C4-2B (cell line): ENCODE results near the gene SLC6A11.

Experiments
- H3K27ac ChIP-seq: fragments of 450-650 bp; 2 replicates; pipeline ENCODE4 v1.5.1; 2017
- ZFX ChIP-seq: fragments of 450-650 bp; IDR thresholded peaks from 2 replicates; pipeline ENCODE4 v1.6.1; 2017
- TF ChIP-seq, protein P1 (sequence below): fragments of 450-650 bp; conservative IDR thresholded peaks from 2 replicates; pipeline ENCODE4 v1.5.1; 2017; ENCODE audit warnings: mild to moderate bottlenecking

SLC6A11 gene

GRCh38 chr3:10814623-10815022 is 1.4 kb upstream of the SLC6A11 start:
- TF ChIP-seq ZFX, result no peak
- TF ChIP-seq, protein P1, sequence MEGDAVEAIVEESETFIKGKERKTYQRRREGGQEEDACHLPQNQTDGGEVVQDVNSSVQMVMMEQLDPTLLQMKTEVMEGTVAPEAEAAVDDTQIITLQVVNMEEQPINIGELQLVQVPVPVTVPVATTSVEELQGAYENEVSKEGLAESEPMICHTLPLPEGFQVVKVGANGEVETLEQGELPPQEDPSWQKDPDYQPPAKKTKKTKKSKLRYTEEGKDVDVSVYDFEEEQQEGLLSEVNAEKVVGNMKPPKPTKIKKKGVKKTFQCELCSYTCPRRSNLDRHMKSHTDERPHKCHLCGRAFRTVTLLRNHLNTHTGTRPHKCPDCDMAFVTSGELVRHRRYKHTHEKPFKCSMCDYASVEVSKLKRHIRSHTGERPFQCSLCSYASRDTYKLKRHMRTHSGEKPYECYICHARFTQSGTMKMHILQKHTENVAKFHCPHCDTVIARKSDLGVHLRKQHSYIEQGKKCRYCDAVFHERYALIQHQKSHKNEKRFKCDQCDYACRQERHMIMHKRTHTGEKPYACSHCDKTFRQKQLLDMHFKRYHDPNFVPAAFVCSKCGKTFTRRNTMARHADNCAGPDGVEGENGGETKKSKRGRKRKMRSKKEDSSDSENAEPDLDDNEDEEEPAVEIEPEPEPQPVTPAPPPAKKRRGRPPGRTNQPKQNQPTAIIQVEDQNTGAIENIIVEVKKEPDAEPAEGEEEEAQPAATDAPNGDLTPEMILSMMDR, result no peak
- no peak overlapping the region for H3K27ac ChIP-seq

DNA sequence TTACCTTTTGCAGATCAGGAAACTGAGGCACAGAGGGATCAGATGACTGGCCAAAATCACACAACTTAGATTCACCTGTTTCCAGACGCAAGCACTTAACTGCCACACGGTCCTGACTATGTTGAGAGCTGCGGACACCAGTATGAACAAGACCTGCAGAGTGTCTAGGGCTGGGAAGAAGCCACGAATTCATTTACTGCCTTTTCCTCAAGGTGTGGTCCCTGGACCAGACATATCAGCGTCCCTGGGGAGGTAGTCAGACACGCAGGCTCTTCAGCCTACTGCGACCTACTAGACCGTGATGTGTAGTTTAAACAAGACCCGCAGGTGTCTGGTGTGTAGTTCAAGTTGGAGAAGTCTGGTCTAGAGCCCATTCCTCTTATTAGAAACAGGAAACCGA is 541 bp upstream of the SLC6A11 start:
- peak overlapping the region; percentile 86 for H3K27ac ChIP-seq
- TF ChIP-seq, protein P1, result no peak
- no peak for TF ChIP-seq ZFX

DNA sequence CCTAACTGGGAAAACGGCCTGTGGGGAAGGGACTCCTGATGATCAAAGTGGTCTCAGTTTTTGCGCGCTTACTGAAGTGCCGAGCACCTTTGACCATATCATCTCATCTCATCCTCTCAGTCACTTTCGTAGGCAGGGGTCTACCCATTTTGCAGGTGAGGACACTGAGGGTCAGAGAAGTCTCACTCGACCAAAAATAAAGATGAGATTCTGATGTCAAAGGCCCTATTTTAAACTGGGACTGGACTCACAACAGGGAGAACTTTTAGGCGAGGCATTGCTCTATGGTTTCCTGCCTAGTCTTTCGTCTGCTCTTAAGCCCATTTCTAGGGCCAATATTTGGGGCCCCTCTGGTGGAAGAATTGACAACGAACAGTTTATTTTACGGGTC is 830 bp downstream of the SLC6A11 start:
- peak overlapping the region; percentile 86 for H3K27ac ChIP-seq
- TF ChIP-seq, protein P1, result no peak
- TF ChIP-seq ZFX, result no peak

- no peak overlapping the region for H3K27ac ChIP-seq
- no peak for TF ChIP-seq ZFX
- TF ChIP-seq, protein P1, result no peak
Measured at GRCh38 chr3:10817506-10817905, 1.5 kb downstream of the SLC6A11 start.

GRCh38 chr3:10822055-10822454 is 6.0 kb downstream of the SLC6A11 start:
- TF ChIP-seq ZFX, result no peak
- TF ChIP-seq, protein P1, result no peak
- no peak overlapping the region for H3K27ac ChIP-seq

DNA sequence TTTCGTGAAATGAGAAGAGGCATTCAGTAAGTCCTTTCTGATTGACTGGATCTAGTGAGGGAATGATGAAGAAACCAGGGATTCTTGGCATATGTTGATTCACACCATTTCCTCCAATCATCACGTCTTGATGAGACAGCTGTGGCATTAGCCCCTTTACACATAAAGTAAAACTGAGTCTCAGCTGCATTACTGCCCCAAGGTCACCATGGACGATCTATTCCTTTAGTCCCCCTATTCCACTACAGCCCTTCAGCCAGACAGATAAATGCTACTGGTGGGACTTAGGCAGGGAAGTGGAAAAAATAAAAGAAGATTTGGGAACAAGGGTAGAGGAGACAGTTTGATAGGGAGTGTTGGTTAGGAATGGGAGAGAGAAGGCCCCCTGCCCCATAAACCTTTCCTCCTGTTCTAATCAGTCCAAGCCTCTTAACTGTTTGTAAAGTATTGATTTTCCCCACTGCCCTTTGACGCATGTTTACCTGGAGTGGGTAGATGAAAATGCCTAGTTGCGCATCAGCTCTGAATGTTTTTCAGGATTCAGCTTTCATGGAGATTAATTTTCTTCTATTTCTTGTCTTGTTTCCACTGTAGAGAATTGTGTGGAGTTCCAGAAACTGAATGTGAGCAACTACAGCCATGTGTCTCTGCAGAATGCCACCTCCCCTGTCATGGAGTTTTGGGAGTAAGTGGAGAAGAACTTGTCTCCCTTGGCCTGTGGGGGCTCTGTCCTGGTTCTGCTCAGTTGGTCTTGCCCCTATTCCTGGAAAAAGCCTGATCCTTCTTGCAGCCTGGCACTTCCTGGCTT is 6.9 kb downstream of the SLC6A11 start:
- no peak for TF ChIP-seq ZFX
- no peak overlapping the region for H3K27ac ChIP-seq

DNA sequence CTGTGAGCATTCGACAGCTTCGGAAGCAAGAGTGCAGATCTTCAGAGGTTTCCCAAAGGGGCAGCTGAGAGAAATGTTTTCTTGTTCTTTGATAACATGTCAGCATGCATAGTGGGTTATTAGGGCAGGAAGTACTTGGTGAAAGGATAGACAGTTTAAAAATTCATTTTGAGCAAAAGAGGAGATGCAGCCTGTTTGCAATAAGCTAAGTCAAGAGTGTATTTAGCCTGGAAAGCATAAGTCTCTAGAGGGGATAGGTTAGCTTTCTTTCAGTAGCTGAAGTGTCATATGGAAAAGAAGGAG is 7.4 kb downstream of the SLC6A11 start:
- no peak overlapping the region for H3K27ac ChIP-seq
- TF ChIP-seq ZFX, result no peak
- TF ChIP-seq, protein P1, result no peak

DNA sequence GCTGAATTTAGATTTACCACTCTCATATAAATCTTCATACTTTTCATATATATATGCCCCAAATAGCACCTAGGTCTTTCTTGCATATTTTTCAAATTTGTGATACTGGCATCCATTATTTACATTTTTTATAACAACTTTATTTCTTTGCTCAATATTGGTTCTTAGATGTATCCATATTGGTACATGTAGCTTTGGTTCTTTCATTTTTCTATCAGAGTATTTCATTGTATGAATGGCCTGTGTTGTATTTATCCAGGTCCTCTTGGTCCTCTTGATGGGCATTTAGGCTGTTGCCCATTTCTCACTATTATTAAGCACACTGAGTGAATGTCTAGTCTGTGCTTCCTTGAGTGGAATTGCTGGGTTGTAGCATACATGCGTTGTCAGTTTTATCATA is 8.4 kb downstream of the SLC6A11 start:
- no peak overlapping the region for H3K27ac ChIP-seq
- TF ChIP-seq, protein P1, result no peak
- no peak for TF ChIP-seq ZFX
